Smooth muscle cell (in vitro differentiated cells): Measurements from ENCODE around the gene BAZ1B. TPM values are rescaled to one million over a fixed set of nuclear protein-coding genes. Genes with fewer than 3 reads are reported as not detected.

Experiments used
- DNase-seq: peaks from one replicate; lab custom pipeline; 2025; ENCODE audit not compliant: unreplicated experiment; lab: John Stamatoyannopoulos, UW
- H2AFZ ChIP-seq: fragments of 200-600 bp; sonication (generic); 2 replicates; pipeline ENCODE4 v1.6.0; 2016; ENCODE audit warnings: antibody characterized with exemption, low read depth, mild to moderate bottlenecking
- H3F3A ChIP-seq: fragments of 200-600 bp; sonication (generic); 2 replicates; pipeline ENCODE4 v1.6.0; 2017; ENCODE audit warnings: antibody characterized with exemption, low read depth
- H3K27ac ChIP-seq: fragments of 200-600 bp; sonication (generic); 2 replicates; pipeline ENCODE4 v1.5.1; 2016; ENCODE audit warnings: low read depth, mild to moderate bottlenecking
- H3K27me3 ChIP-seq: fragments of 200-600 bp; sonication (generic); 2 replicates; pipeline ENCODE4 v1.6.1; 2016; ENCODE audit warnings: low read depth, mild to moderate bottlenecking
- H3K36me3 ChIP-seq: fragments of 200-600 bp; sonication (generic); 2 replicates; pipeline ENCODE4 v1.5.1; 2016; ENCODE audit warnings: low read depth
- H3K4me1 ChIP-seq: fragments of 200-600 bp; sonication (generic); 2 replicates; pipeline ENCODE4 v1.5.1; 2016; ENCODE audit warnings: low read depth
- H3K4me2 ChIP-seq: fragments of 200-600 bp; sonication (generic); 2 replicates; pipeline ENCODE4 v1.6.0; 2016; ENCODE audit warnings: mild to moderate bottlenecking
- H3K4me3 ChIP-seq: fragments of 200-600 bp; sonication (generic); 2 replicates; pipeline ENCODE4 v1.5.1; 2016; ENCODE audit warnings: mild to moderate bottlenecking
- H3K79me2 ChIP-seq: fragments of 200-600 bp; sonication (generic); 2 replicates; pipeline ENCODE4 v1.6.0; 2016; ENCODE audit warnings: low read depth, mild to moderate bottlenecking
- H3K9ac ChIP-seq: fragments of 200-600 bp; sonication (generic); 2 replicates; pipeline ENCODE4 v1.6.0; 2016; ENCODE audit warnings: low read depth
- H3K9me3 ChIP-seq: fragments of 200-600 bp; sonication (generic); replicated peaks from 2 replicates; pipeline ENCODE4 v1.5.1; 2016; ENCODE audit warnings: low read depth
- H4K20me1 ChIP-seq: fragments of 200-600 bp; sonication (generic); 2 replicates; pipeline ENCODE4 v1.6.0; 2016; ENCODE audit warnings: low read depth
- CTCF ChIP-seq: fragments of 200-600 bp; sonication (generic); IDR thresholded peaks from 2 replicates; pipeline ENCODE4 v1.5.1; 2017; ENCODE audit warnings: borderline replicate concordance, mild to moderate bottlenecking, antibody characterized with exemption; ENCODE audit not compliant: insufficient read depth, poor library complexity, severe bottlenecking
- WGBS: methylation state at CpG from one replicate; pipeline ENCODE4 v1.1.7; 2016; ENCODE audit warnings: low lambda C conversion rate; 5-methylcytosine and 5-hydroxymethylcytosine counted together
- polyA plus RNA-seq: library from polyadenylated mRNA; unstranded; fragments of >200 nt; fragmentation: Nextera tagmentation; extraction: Ambion mirVana; gene quantifications from 2 replicates; pipeline ENCODE4 v1.2.1, GENCODE V29; 2016
- total RNA-seq: library from RNA; depleted of rRNA; stranded (reverse); fragments of >200 nt; gene quantifications from 2 replicates; pipeline ENCODE4 v1.2.3, GENCODE V29; 2014

BAZ1B gene
- total and polyA plus RNA-seq, 2 experiments from 2014 or later = 20.1 to 43.9 TPM

GRCh38 chr7:73443548-73444255, 78.4 kb downstream of the BAZ1B start:
- Histone ChIP-seq H3K4me1 (no peaks in the 10 kb centered on the region), H3K9me3 (no peaks in the 10 kb centered on the region), H3K4me2 (no peak overlapping the region), H3K79me2 (no peaks in the 10 kb centered on the region), H3K27ac (no peak overlapping the region), H3K4me3 (no peak overlapping the region), H3K36me3 (peaks cover 10% of the 10 kb centered on the region), H3F3A (no peaks in the 10 kb centered on the region), H3K9ac (no peak overlapping the region), H3K27me3 (no peaks in the 10 kb centered on the region), H4K20me1 (peaks cover 20% of the 10 kb centered on the region), H2AFZ (no peak overlapping the region)
- no peak for DNase-seq
- 92% methylated on average over 12 of the region's 12 CpGs for WGBS
- no peak for TF ChIP-seq CTCF

- H3K79me2 ChIP-seq = no peaks in the 10 kb centered on the region
- no peaks in the 10 kb centered on the region for H3F3A ChIP-seq
- H3K9ac ChIP-seq = no peak overlapping the region
- no peaks in the 10 kb centered on the region for H3K4me1 ChIP-seq
- no peak for DNase-seq
- no peak overlapping the region for H3K4me2 ChIP-seq
- H2AFZ ChIP-seq = no peak overlapping the region
- H3K36me3 ChIP-seq = peaks cover 10% of the 10 kb centered on the region
- 90% methylated on average over 11 of the region's 11 CpGs for WGBS
- H4K20me1 ChIP-seq = peaks cover 20% of the 10 kb centered on the region
- H3K4me3 ChIP-seq = no peak overlapping the region
- no peaks in the 10 kb centered on the region for H3K27me3 ChIP-seq
- no peak overlapping the region for H3K27ac ChIP-seq
- no peaks in the 10 kb centered on the region for H3K9me3 ChIP-seq
- no peak for TF ChIP-seq CTCF
Observed at GRCh38 chr7:73442903-73443500, 79.1 kb downstream of the BAZ1B start.

- Histone ChIP-seq H3F3A (no peaks in the 10 kb centered on the region), H2AFZ (no peak overlapping the region), H3K36me3 (peaks cover 10% of the 10 kb centered on the region), H3K79me2 (no peaks in the 10 kb centered on the region), H3K9me3 (no peaks in the 10 kb centered on the region), H3K4me2 (no peak overlapping the region), H4K20me1 (peaks cover 20% of the 10 kb centered on the region), H3K4me1 (no peaks in the 10 kb centered on the region), H3K4me3 (no peak overlapping the region), H3K27ac (no peak overlapping the region), H3K27me3 (no peaks in the 10 kb centered on the region), H3K9ac (no peak overlapping the region)
- 97% methylated on average over 13 of the region's 13 CpGs for WGBS
- DNase-seq = no peak
- no peak for TF ChIP-seq CTCF
Observed at GRCh38 chr7:73442222-73442902, 79.7 kb downstream of the BAZ1B start.
